GM23338 (cell line): ENCODE measurements around the gene WDR49. TPM values are rescaled to one million over a fixed set of nuclear protein-coding genes. Genes with fewer than 3 reads are reported as not detected.

Experiments used
- ATAC-seq: fragments of 200-7000 bp; cut with Tn5 transposase; 3 replicates; pipeline ENCODE4 v1.9.1; 2020
- DNase-seq: peaks from one replicate; pipeline ENCODE4 v3.0.0-alpha.2; 2015; ENCODE audit warnings: low spot score
- H2AFZ ChIP-seq: fragments of 200-600 bp; sonication (generic); 2 replicates; pipeline ENCODE4 v1.8.0; 2016; ENCODE audit warnings: antibody characterized with exemption, mild to moderate bottlenecking, moderate library complexity
- H3F3A ChIP-seq: fragments of 200-600 bp; sonication (generic); replicated peaks from 2 replicates; pipeline ENCODE4 v1.8.0; 2017; ENCODE audit warnings: antibody characterized with exemption, mixed run types, low read depth
- H3K27ac ChIP-seq: fragments of 200-600 bp; sonication (generic); 2 replicates; pipeline ENCODE4 v1.6.1; 2016; ENCODE audit warnings: low read depth
- H3K27me3 ChIP-seq: fragments of 200-600 bp; sonication (generic); 2 replicates; pipeline ENCODE4 v1.8.0; 2016; ENCODE audit warnings: mild to moderate bottlenecking, mixed run types, moderate library complexity; ENCODE audit not compliant: insufficient read depth
- H3K36me3 ChIP-seq: fragments of 200-600 bp; sonication (generic); 2 replicates; pipeline ENCODE4 v1.8.0; 2016; ENCODE audit warnings: mild to moderate bottlenecking; ENCODE audit not compliant: insufficient read depth
- H3K4me1 ChIP-seq: fragments of 200-600 bp; sonication (generic); 2 replicates; pipeline ENCODE4 v1.8.0; 2016; ENCODE audit warnings: mild to moderate bottlenecking, moderate library complexity; ENCODE audit not compliant: insufficient read depth
- H3K4me2 ChIP-seq: fragments of 200-600 bp; sonication (generic); 2 replicates; pipeline ENCODE4 v1.7.1; 2017; ENCODE audit warnings: mixed run types
- H3K4me3 ChIP-seq: fragments of 200-600 bp; sonication (generic); 2 replicates; pipeline ENCODE4 v1.6.1; 2016; ENCODE audit warnings: mixed run types
- H3K79me2 ChIP-seq: fragments of 200-600 bp; sonication (generic); replicated peaks from 2 replicates; pipeline ENCODE4 v1.8.0; 2017; ENCODE audit warnings: mild to moderate bottlenecking; ENCODE audit not compliant: insufficient read depth
- H3K9me2 ChIP-seq: fragments of 200-600 bp; sonication (generic); 2 replicates; pipeline ENCODE4 v1.8.0; 2017; ENCODE audit not compliant: insufficient read depth
- H4K20me1 ChIP-seq: fragments of 200-600 bp; sonication (generic); replicated peaks from 2 replicates; pipeline ENCODE4 v1.8.0; 2017; ENCODE audit warnings: mild to moderate bottlenecking; ENCODE audit not compliant: insufficient read depth
- H3K27ac Mint-ChIP-seq: 2 replicates; pipeline ENCODE4 v1.8.0; 2020; ENCODE audit warnings: inconsistent platforms, mild to moderate bottlenecking, moderate library complexity, mixed read lengths
- H3K27me3 Mint-ChIP-seq: 3 replicates; pipeline ENCODE4 v1.8.0; 2022; ENCODE audit warnings: low read depth, mild to moderate bottlenecking, moderate library complexity, mixed read lengths, inconsistent platforms; ENCODE audit not compliant: insufficient read depth, poor library complexity
- H3K36me3 Mint-ChIP-seq: 3 replicates; pipeline ENCODE4 v1.8.0; 2021; ENCODE audit warnings: low read depth, mild to moderate bottlenecking, inconsistent platforms, moderate library complexity, mixed read lengths
- H3K4me1 Mint-ChIP-seq: 3 replicates; pipeline ENCODE4 v1.8.0; 2020; ENCODE audit warnings: mild to moderate bottlenecking, inconsistent platforms, mixed read lengths
- H3K4me3 Mint-ChIP-seq: 3 replicates; pipeline ENCODE4 v1.8.0; 2021; ENCODE audit warnings: moderate library complexity, mild to moderate bottlenecking, inconsistent platforms, mixed read lengths
- H3K9me3 Mint-ChIP-seq: 3 replicates; pipeline ENCODE4 v1.8.0; 2020; ENCODE audit warnings: moderate library complexity, mild to moderate bottlenecking, inconsistent platforms, mixed read lengths
- CREB1 ChIP-seq: fragments of 250-450 bp; sonication (Bioruptor Pico); IDR thresholded peaks from 2 replicates; pipeline ENCODE4 v1.5.0; 2020; ENCODE audit warnings: low read depth, mild to moderate bottlenecking, moderate library complexity
- EZH2 ChIP-seq: fragments of 200-600 bp; sonication (generic); IDR thresholded peaks from one replicate; pipeline ENCODE4 v1.8.0; 2017; ENCODE audit warnings: antibody characterized with exemption, mild to moderate bottlenecking, low read depth; ENCODE audit not compliant: unreplicated experiment
- EZH2phosphoT487 ChIP-seq: fragments of 200-600 bp; sonication (generic); IDR thresholded peaks from one replicate; pipeline ENCODE4 v1.8.1; 2018; ENCODE audit warnings: antibody characterized with exemption; ENCODE audit not compliant: unreplicated experiment
- JUNB ChIP-seq: IDR thresholded peaks from one replicate; pipeline ENCODE4 v1.6.1; 2016; ENCODE audit warnings: antibody characterized with exemption; ENCODE audit not compliant: unreplicated experiment
- NANOG ChIP-seq: IDR thresholded peaks from 2 replicates; pipeline ENCODE4 v1.6.1; 2016; ENCODE audit warnings: antibody characterized with exemption, borderline replicate concordance
- POLR2AphosphoS5 ChIP-seq: IDR thresholded peaks from 2 replicates; pipeline ENCODE4 v1.6.1; 2016; ENCODE audit warnings: antibody characterized with exemption, low read depth
- STAT1 ChIP-seq: IDR thresholded peaks from one replicate; pipeline ENCODE4 v1.6.1; 2016; ENCODE audit warnings: antibody characterized with exemption; ENCODE audit not compliant: unreplicated experiment
- ZNF114 ChIP-seq: fragments of 250-450 bp; sonication (Bioruptor Pico); IDR thresholded peaks from 2 replicates; pipeline ENCODE4 v1.5.0; 2020; ENCODE audit warnings: mild to moderate bottlenecking, moderate library complexity
- ZNF331 ChIP-seq: fragments of 250-450 bp; sonication (Bioruptor Pico); IDR thresholded peaks from 2 replicates; pipeline ENCODE4 v1.5.0; 2020; ENCODE audit warnings: low read depth, mild to moderate bottlenecking, moderate library complexity
- polyA plus RNA-seq: library from polyadenylated mRNA; unstranded; fragments of >200 nt; fragmentation: Nextera tagmentation; extraction: Ambion mirVana; gene quantifications from 2 replicates; pipeline ENCODE4 v1.2.1, GENCODE V29; 2016
- total RNA-seq: library from RNA; depleted of rRNA; stranded (reverse); fragments of >200 nt; shearing (Covaris generic); gene quantifications from 2 replicates; pipeline ENCODE4 v1.2.3, GENCODE V29; 2014
- TF ChIP-seq, protein P1 (sequence below): IDR thresholded peaks from 2 replicates; pipeline ENCODE4 v1.6.1; 2016; ENCODE audit warnings: antibody characterized with exemption
- TF ChIP-seq, protein P2 (sequence below), 2 experiments: fragments of 200-600 bp in 1 of 2; sonication (generic) in 1 of 2; conservative IDR thresholded peaks; 2 replicates each; pipeline versions ENCODE4 v1.5.1 to v1.6.1; 2016 to 2017; ENCODE audit warnings: antibody characterized with exemption in 2 of 2, low read depth in 2 of 2, mild to moderate bottlenecking in 2 of 2, moderate library complexity in 1 of 2
- TF ChIP-seq, protein P3 (sequence below): fragments of 250-450 bp; sonication (Bioruptor Pico); IDR thresholded peaks from 2 replicates; pipeline ENCODE4 v1.5.0; 2020; ENCODE audit warnings: mild to moderate bottlenecking, moderate library complexity
- TF ChIP-seq, protein P4 (sequence below): IDR thresholded peaks from one replicate; pipeline ENCODE4 v1.6.1; 2018; ENCODE audit warnings: antibody characterized with exemption; ENCODE audit not compliant: unreplicated experiment

Gene WDR49
- total and polyA plus RNA-seq, 2 experiments from 2014 or later: 1.4 to 1.9 TPM

DNA sequence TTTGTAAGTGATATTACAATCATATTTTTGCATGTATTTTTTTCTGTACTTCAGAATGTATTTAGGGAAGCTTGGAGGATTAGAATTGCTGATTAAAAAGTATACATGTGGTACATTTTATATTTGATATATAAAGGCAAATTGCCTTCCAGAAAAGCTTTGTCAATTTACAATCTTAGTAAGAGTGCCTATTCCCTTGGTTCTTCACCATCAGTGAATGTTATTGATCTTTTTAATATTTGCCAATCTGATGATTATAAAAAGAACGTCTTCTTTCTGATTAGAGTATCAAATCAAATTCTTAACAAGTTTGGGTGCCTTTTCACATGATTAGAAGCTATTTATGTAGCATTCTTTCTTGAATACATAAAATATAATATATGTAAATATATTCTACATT is 9.1 kb downstream of the WDR49 start:
- Mint-ChIP-seq H3K27ac (no peak overlapping the region), H3K4me1 (peaks cover 3% of the 10 kb centered on the region; the same call in 2 of the 3 replicates), H3K9me3 (peaks cover 3% of the 10 kb centered on the region; the same call in 2 of the 3 replicates), H3K36me3 (peaks cover 3% of the 10 kb centered on the region; the same call in 2 of the 3 replicates), H3K27me3 (peaks cover 2% of the 10 kb centered on the region), H3K4me3 (no peak overlapping the region)
- ATAC-seq (no peak), DNase-seq (no peak)
- TF ChIP-seq, protein P1, sequence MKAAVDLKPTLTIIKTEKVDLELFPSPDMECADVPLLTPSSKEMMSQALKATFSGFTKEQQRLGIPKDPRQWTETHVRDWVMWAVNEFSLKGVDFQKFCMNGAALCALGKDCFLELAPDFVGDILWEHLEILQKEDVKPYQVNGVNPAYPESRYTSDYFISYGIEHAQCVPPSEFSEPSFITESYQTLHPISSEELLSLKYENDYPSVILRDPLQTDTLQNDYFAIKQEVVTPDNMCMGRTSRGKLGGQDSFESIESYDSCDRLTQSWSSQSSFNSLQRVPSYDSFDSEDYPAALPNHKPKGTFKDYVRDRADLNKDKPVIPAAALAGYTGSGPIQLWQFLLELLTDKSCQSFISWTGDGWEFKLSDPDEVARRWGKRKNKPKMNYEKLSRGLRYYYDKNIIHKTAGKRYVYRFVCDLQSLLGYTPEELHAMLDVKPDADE: no peak
- TF ChIP-seq, protein P2, sequence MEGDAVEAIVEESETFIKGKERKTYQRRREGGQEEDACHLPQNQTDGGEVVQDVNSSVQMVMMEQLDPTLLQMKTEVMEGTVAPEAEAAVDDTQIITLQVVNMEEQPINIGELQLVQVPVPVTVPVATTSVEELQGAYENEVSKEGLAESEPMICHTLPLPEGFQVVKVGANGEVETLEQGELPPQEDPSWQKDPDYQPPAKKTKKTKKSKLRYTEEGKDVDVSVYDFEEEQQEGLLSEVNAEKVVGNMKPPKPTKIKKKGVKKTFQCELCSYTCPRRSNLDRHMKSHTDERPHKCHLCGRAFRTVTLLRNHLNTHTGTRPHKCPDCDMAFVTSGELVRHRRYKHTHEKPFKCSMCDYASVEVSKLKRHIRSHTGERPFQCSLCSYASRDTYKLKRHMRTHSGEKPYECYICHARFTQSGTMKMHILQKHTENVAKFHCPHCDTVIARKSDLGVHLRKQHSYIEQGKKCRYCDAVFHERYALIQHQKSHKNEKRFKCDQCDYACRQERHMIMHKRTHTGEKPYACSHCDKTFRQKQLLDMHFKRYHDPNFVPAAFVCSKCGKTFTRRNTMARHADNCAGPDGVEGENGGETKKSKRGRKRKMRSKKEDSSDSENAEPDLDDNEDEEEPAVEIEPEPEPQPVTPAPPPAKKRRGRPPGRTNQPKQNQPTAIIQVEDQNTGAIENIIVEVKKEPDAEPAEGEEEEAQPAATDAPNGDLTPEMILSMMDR (conservative IDR thresholded peaks at IDR 0.05; ENCODE audit: low read depth in 2 of 2): no peak
- no peak for TF ChIP-seq EZH2phosphoT487
- no peak for TF ChIP-seq ZNF114
- no peak for TF ChIP-seq POLR2AphosphoS5
- no peak for TF ChIP-seq STAT1
- TF ChIP-seq NANOG: no peak
- TF ChIP-seq JUNB: no peak
- TF ChIP-seq EZH2: no peak
- TF ChIP-seq ZNF331 (CRISPR knock-in tag): no peak
- TF ChIP-seq, protein P3, sequence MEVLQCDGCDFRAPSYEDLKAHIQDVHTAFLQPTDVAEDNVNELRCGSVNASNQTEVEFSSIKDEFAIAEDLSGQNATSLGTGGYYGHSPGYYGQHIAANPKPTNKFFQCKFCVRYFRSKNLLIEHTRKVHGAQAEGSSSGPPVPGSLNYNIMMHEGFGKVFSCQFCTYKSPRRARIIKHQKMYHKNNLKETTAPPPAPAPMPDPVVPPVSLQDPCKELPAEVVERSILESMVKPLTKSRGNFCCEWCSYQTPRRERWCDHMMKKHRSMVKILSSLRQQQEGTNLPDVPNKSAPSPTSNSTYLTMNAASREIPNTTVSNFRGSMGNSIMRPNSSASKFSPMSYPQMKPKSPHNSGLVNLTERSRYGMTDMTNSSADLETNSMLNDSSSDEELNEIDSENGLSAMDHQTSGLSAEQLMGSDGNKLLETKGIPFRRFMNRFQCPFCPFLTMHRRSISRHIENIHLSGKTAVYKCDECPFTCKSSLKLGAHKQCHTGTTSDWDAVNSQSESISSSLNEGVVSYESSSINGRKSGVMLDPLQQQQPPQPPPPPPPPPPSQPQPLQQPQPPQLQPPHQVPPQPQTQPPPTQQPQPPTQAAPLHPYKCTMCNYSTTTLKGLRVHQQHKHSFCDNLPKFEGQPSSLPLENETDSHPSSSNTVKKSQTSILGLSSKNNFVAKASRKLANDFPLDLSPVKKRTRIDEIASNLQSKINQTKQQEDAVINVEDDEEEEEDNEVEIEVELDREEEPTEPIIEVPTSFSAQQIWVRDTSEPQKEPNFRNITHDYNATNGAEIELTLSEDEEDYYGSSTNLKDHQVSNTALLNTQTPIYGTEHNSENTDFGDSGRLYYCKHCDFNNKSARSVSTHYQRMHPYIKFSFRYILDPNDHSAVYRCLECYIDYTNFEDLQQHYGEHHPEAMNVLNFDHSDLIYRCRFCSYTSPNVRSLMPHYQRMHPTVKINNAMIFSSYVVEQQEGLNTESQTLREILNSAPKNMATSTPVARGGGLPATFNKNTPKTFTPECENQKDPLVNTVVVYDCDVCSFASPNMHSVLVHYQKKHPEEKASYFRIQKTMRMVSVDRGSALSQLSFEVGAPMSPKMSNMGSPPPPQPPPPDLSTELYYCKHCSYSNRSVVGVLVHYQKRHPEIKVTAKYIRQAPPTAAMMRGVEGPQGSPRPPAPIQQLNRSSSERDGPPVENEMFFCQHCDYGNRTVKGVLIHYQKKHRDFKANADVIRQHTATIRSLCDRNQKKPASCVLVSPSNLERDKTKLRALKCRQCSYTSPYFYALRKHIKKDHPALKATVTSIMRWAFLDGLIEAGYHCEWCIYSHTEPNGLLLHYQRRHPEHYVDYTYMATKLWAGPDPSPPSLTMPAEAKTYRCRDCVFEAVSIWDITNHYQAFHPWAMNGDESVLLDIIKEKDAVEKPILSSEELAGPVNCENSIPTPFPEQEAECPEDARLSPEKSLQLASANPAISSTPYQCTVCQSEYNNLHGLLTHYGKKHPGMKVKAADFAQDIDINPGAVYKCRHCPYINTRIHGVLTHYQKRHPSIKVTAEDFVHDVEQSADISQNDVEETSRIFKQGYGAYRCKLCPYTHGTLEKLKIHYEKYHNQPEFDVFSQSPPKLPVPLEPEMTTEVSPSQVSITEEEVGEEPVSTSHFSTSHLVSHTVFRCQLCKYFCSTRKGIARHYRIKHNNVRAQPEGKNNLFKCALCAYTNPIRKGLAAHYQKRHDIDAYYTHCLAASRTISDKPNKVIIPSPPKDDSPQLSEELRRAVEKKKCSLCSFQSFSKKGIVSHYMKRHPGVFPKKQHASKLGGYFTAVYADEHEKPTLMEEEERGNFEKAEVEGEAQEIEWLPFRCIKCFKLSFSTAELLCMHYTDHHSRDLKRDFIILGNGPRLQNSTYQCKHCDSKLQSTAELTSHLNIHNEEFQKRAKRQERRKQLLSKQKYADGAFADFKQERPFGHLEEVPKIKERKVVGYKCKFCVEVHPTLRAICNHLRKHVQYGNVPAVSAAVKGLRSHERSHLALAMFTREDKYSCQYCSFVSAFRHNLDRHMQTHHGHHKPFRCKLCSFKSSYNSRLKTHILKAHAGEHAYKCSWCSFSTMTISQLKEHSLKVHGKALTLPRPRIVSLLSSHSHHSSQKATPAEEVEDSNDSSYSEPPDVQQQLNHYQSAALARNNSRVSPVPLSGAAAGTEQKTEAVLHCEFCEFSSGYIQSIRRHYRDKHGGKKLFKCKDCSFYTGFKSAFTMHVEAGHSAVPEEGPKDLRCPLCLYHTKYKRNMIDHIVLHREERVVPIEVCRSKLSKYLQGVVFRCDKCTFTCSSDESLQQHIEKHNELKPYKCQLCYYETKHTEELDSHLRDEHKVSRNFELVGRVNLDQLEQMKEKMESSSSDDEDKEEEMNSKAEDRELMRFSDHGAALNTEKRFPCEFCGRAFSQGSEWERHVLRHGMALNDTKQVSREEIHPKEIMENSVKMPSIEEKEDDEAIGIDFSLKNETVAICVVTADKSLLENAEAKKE (CRISPR knock-in tag): no peak
- TF ChIP-seq, protein P4, sequence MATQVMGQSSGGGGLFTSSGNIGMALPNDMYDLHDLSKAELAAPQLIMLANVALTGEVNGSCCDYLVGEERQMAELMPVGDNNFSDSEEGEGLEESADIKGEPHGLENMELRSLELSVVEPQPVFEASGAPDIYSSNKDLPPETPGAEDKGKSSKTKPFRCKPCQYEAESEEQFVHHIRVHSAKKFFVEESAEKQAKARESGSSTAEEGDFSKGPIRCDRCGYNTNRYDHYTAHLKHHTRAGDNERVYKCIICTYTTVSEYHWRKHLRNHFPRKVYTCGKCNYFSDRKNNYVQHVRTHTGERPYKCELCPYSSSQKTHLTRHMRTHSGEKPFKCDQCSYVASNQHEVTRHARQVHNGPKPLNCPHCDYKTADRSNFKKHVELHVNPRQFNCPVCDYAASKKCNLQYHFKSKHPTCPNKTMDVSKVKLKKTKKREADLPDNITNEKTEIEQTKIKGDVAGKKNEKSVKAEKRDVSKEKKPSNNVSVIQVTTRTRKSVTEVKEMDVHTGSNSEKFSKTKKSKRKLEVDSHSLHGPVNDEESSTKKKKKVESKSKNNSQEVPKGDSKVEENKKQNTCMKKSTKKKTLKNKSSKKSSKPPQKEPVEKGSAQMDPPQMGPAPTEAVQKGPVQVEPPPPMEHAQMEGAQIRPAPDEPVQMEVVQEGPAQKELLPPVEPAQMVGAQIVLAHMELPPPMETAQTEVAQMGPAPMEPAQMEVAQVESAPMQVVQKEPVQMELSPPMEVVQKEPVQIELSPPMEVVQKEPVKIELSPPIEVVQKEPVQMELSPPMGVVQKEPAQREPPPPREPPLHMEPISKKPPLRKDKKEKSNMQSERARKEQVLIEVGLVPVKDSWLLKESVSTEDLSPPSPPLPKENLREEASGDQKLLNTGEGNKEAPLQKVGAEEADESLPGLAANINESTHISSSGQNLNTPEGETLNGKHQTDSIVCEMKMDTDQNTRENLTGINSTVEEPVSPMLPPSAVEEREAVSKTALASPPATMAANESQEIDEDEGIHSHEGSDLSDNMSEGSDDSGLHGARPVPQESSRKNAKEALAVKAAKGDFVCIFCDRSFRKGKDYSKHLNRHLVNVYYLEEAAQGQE: no peak
- no peak for TF ChIP-seq CREB1 (CRISPR knock-in tag)
- no peaks in the 10 kb centered on the region for H3K27me3 ChIP-seq
- no peak overlapping the region for H3K4me2 ChIP-seq
- H2AFZ ChIP-seq: no peak overlapping the region
- H3K27ac ChIP-seq: no peak overlapping the region
- H3F3A ChIP-seq: no peaks in the 10 kb centered on the region
- no peaks in the 10 kb centered on the region for H3K4me1 ChIP-seq
- no peaks in the 10 kb centered on the region for H3K79me2 ChIP-seq
- peaks cover 8% of the 10 kb centered on the region; the same call in 1 of the 2 replicates for H3K36me3 ChIP-seq
- peaks cover 13% of the 10 kb centered on the region for H3K9me2 ChIP-seq
- no peaks in the 10 kb centered on the region for H4K20me1 ChIP-seq
- H3K4me3 ChIP-seq: no peak overlapping the region
